ENCODE measurements around the gene MARS2.
"Not testable (repeated sequence)": the region's sequence is repeated elsewhere in the genome, so short reads cannot be mapped to it uniquely, and the experiment has no call there.

The MARS2 gene

DNA sequence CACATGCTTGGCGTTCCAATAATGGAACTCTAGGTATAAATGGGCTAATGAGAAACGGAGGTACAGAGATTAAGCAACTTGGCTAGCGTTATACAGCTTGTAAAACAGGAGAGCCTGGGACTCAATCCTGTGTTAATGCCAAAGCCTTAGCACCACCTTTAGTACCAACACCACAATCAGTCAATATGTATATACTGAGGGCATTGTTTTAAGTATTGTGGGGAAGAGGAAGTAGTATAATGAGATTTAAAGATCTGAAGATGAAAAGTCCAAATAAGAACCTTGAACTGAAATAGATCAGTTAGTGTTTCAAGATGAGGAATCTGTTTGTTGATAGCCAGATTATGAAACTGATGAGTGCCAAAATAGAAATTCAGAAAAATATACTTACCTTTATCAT lies 8.1 kb downstream of the MARS2 start:
- H3K79me2 ChIP-seq (ENCODE audit: low read length), result peaks cover 48% of the 10 kb centered on the region
- peaks cover 26% of the 10 kb centered on the region for H3K4me1 ChIP-seq (ENCODE audit: low read length)
- no peak overlapping the region for H3K9ac ChIP-seq (ENCODE audit: low read length)
- TF ChIP-seq, protein P1, sequence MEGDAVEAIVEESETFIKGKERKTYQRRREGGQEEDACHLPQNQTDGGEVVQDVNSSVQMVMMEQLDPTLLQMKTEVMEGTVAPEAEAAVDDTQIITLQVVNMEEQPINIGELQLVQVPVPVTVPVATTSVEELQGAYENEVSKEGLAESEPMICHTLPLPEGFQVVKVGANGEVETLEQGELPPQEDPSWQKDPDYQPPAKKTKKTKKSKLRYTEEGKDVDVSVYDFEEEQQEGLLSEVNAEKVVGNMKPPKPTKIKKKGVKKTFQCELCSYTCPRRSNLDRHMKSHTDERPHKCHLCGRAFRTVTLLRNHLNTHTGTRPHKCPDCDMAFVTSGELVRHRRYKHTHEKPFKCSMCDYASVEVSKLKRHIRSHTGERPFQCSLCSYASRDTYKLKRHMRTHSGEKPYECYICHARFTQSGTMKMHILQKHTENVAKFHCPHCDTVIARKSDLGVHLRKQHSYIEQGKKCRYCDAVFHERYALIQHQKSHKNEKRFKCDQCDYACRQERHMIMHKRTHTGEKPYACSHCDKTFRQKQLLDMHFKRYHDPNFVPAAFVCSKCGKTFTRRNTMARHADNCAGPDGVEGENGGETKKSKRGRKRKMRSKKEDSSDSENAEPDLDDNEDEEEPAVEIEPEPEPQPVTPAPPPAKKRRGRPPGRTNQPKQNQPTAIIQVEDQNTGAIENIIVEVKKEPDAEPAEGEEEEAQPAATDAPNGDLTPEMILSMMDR (IDR thresholded peaks at IDR 0.05; ENCODE audit: low read depth, low read length), result no peak
- no peak for TF ChIP-seq EZH2phosphoT487 (IDR thresholded peaks at IDR 0.05; ENCODE audit: low read depth)
- H3K27me3 ChIP-seq (ENCODE audit: low read depth, low read length), result no peaks in the 10 kb centered on the region
- no peak overlapping the region for H3K4me3 ChIP-seq (ENCODE audit: low read length)
- H3K36me3 ChIP-seq (replicated peaks; ENCODE audit: low read depth, low read length), result peaks cover 17% of the 10 kb centered on the region
- H3K27ac ChIP-seq (ENCODE audit: low read length), result no peak overlapping the region
- no peaks in the 10 kb centered on the region for H3K9me3 ChIP-seq (ENCODE audit: insufficient read depth, low read length)
- H3K4me2 ChIP-seq (ENCODE audit: low read length), result no peak overlapping the region
- no peak overlapping the region for H2AFZ ChIP-seq (ENCODE audit: low read depth, low read length)
- peaks cover 25% of the 10 kb centered on the region for H4K20me1 ChIP-seq (ENCODE audit: insufficient read depth, low read length)

DNA sequence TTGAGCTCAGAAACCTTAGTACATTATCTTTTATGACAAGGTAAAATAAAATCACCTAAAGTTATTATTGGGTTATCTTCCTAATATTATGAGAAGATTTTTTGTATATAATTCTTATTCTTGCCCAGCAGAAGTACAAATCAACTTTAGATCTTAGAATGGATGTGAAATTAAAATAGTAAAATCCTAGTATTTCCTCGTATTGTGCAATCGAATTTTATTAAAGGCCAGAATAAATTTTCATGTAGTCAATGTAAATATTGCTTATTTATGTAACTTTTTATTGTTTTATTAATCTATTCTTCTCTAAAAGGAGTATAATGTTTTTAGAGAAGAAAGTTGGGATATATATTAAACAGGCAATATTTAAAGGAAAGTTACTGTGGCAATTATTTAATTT lies 12.7 kb downstream of the MARS2 start:
- TF ChIP-seq, protein P1 (IDR thresholded peaks at IDR 0.05; ENCODE audit: low read depth, low read length), result no peak
- no peak for TF ChIP-seq EZH2phosphoT487 (IDR thresholded peaks at IDR 0.05; ENCODE audit: low read depth)
- Histone ChIP-seq H2AFZ (ENCODE audit: low read depth, low read length) (no peak overlapping the region), H3K9me3 (ENCODE audit: insufficient read depth, low read length) (no peaks in the 10 kb centered on the region), H3K9ac (ENCODE audit: low read length) (no peak overlapping the region), H3K4me3 (ENCODE audit: low read length) (no peak overlapping the region), H3K4me2 (ENCODE audit: low read length) (no peak overlapping the region), H3K79me2 (ENCODE audit: low read length) (peaks cover 14% of the 10 kb centered on the region), H3K36me3 (replicated peaks; ENCODE audit: low read depth, low read length) (no peaks in the 10 kb centered on the region), H3K27ac (ENCODE audit: low read length) (no peak overlapping the region), H3K27me3 (ENCODE audit: low read depth, low read length) (no peaks in the 10 kb centered on the region), H3K4me1 (ENCODE audit: low read length) (peaks cover 5% of the 10 kb centered on the region; the same call in 1 of the 2 replicates), H4K20me1 (ENCODE audit: insufficient read depth, low read length) (no peaks in the 10 kb centered on the region)

DNA sequence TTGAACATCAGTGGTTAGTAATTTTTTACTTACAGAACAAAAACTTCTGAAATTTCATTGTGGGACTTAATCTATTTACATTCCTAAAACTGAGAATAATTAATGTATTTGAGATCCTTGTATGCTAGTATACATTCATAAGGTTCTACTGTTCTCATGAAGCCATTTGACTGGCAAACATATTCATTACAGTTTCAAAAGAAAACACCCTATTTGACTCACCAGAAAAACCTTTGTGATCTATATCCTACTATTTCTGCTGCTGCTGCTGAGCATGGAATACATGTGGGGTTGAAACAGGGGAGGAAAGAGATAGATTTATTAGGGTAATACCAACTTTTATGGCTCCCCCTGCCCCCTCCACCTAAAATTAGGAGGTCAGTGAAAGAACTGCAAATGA lies 21.8 kb downstream of the MARS2 start:
- no peaks in the 10 kb centered on the region for H3K9me3 ChIP-seq (ENCODE audit: insufficient read depth, low read length)
- no peaks in the 10 kb centered on the region for H3K36me3 ChIP-seq (replicated peaks; ENCODE audit: low read depth, low read length)
- no peak overlapping the region for H3K9ac ChIP-seq (ENCODE audit: low read length)
- H2AFZ ChIP-seq (ENCODE audit: low read depth, low read length), result no peak overlapping the region
- no peaks in the 10 kb centered on the region for H3K4me1 ChIP-seq (ENCODE audit: low read length)
- H4K20me1 ChIP-seq (ENCODE audit: insufficient read depth, low read length), result no peaks in the 10 kb centered on the region
- no peaks in the 10 kb centered on the region for H3K27me3 ChIP-seq (ENCODE audit: low read depth, low read length)
- no peak for TF ChIP-seq EZH2phosphoT487 (IDR thresholded peaks at IDR 0.05; ENCODE audit: low read depth)
- H3K4me2 ChIP-seq (ENCODE audit: low read length), result no peak overlapping the region
- no peak overlapping the region for H3K4me3 ChIP-seq (ENCODE audit: low read length)
- H3K79me2 ChIP-seq (ENCODE audit: low read length), result no peaks in the 10 kb centered on the region
- no peak overlapping the region for H3K27ac ChIP-seq (ENCODE audit: low read length)

DNA sequence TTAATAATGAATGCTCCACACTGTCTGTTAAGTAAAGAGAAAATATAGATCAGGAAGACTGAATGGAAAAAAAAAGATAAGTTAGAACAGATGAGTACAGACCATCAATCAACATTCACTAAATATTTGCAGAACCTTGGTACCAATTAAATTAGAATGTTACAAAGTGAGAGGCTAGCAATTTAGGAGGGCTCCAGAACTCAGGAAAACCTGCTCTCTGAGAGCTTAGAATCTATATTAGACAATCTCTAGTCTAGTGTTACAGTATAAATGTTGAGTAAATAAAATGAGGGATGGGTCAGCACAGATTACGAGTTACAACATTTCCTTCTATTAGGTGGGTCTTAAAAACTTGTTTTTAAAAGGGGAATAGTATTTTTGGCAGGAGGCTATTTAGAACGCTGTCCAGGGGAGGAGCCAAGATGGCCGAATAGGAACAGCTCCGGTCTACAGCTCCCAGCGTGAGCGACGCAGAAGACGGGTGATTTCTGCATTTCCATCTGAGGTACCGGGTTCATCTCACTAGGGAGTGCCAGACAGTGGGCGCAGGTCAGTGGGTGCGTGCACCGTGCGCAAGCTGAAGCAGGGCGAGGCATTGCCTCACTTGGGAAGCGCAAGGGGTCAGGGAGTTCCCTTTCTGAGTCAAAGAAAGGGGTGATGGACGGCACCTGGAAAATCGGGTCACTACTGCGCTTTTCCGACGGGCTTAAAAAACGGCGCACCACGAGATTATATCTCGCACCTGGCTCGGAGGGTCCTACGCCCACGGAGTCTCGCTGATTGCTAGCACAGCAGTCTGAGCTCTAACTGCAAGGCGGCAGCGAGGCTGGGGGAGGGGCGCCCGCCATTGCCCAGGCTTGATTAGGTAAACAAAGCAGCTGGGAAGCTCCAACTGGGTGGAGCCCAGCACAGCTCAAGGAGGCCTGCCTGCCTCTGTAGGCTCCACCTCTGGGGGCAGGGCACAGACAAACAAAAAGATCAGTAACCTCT lies 23.7 kb downstream of the MARS2 start:
- H3K9ac ChIP-seq (ENCODE audit: low read length); H4K20me1 ChIP-seq (ENCODE audit: insufficient read depth, low read length); H3K4me2 ChIP-seq (ENCODE audit: low read length); H3K79me2 ChIP-seq (ENCODE audit: low read length); H3K4me1 ChIP-seq (ENCODE audit: low read length); H3K9me3 ChIP-seq (ENCODE audit: insufficient read depth, low read length); H3K27ac ChIP-seq (ENCODE audit: low read length); H2AFZ ChIP-seq (ENCODE audit: low read depth, low read length); H3K4me3 ChIP-seq (ENCODE audit: low read length); H3K36me3 ChIP-seq (replicated peaks; ENCODE audit: low read depth, low read length); H3K27me3 ChIP-seq (ENCODE audit: low read depth, low read length): not testable (repeated sequence)

DNA sequence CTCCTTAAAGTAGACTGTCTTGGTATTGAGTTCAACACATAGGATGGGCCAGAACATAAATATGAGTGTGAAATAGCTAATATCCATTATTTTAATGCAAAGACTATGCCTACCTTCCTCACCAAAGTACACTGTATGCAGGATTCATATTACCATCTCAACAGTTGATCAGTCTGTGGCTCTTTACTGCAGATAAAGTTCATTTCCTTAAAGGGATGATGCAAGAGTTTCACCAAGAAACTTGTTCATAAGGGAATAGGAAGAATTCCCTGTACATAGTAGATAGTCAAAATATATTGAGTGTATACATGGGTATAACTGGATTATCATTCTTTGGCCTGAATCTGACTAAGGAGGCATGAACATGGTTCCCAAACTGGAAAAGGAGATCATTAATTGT lies 35.0 kb downstream of the MARS2 start:
- Histone ChIP-seq H3K27ac (ENCODE audit: low read length) (no peak overlapping the region), H2AFZ (ENCODE audit: low read depth, low read length) (no peak overlapping the region), H4K20me1 (ENCODE audit: insufficient read depth, low read length) (no peaks in the 10 kb centered on the region), H3K9me3 (ENCODE audit: insufficient read depth, low read length) (no peaks in the 10 kb centered on the region), H3K4me2 (ENCODE audit: low read length) (no peak overlapping the region), H3K9ac (ENCODE audit: low read length) (no peak overlapping the region), H3K79me2 (ENCODE audit: low read length) (no peaks in the 10 kb centered on the region), H3K4me1 (ENCODE audit: low read length) (no peaks in the 10 kb centered on the region), H3K27me3 (ENCODE audit: low read depth, low read length) (no peaks in the 10 kb centered on the region), H3K36me3 (replicated peaks; ENCODE audit: low read depth, low read length) (no peaks in the 10 kb centered on the region), H3K4me3 (ENCODE audit: low read length) (no peak overlapping the region)
- no peak for TF ChIP-seq EZH2phosphoT487 (IDR thresholded peaks at IDR 0.05; ENCODE audit: low read depth)
- TF ChIP-seq, protein P1 (IDR thresholded peaks at IDR 0.05; ENCODE audit: low read depth, low read length), result no peak
